C4-2B (cell line): Measurements from ENCODE around the gene ASPN.
"Not testable (repeated sequence)": the region's sequence is repeated elsewhere in the genome, so short reads cannot be mapped to it uniquely, and the experiment has no call there.

Experiments used
- H3K27ac ChIP-seq: fragments of 450-650 bp; 2 replicates; pipeline ENCODE4 v1.5.1; 2017
- ZFX ChIP-seq: fragments of 450-650 bp; IDR thresholded peaks from 2 replicates; pipeline ENCODE4 v1.6.1; 2017
- TF ChIP-seq, protein P1 (sequence below): fragments of 450-650 bp; conservative IDR thresholded peaks from 2 replicates; pipeline ENCODE4 v1.5.1; 2017; ENCODE audit warnings: mild to moderate bottlenecking

ASPN gene

DNA sequence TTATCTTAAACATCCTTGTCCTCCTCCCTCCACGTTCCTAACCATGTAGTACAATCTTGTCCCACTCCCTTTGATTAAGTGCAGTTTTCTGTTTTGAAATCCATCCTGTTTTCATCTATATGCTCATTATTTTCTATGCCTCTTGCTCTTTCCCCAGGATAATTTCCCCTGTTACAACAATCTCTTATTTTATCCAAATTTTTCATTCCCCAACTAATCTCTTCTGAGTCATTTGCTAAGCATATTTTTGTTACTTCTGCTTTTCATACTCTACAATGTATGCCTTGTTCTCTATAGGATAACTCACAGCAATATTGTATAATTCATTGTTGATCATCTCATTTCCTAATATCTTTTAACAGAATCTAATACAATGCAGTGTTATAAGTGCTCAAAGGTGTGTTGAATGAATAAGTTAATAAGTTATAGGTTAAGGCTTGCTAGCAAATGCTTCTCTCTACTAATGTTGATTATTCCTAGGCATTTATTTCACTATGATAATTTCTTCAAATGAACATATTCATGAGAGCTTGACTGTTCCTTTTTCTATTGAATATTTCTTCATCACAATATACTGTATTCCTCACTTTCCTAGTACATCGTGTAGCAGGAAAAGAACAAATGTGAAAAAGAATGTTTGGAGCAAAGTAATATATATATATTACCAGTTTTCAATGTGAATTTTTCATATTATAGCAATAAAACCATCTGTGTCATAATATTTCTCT is 59.5 kb downstream of the ASPN start:
- TF ChIP-seq, protein P1, sequence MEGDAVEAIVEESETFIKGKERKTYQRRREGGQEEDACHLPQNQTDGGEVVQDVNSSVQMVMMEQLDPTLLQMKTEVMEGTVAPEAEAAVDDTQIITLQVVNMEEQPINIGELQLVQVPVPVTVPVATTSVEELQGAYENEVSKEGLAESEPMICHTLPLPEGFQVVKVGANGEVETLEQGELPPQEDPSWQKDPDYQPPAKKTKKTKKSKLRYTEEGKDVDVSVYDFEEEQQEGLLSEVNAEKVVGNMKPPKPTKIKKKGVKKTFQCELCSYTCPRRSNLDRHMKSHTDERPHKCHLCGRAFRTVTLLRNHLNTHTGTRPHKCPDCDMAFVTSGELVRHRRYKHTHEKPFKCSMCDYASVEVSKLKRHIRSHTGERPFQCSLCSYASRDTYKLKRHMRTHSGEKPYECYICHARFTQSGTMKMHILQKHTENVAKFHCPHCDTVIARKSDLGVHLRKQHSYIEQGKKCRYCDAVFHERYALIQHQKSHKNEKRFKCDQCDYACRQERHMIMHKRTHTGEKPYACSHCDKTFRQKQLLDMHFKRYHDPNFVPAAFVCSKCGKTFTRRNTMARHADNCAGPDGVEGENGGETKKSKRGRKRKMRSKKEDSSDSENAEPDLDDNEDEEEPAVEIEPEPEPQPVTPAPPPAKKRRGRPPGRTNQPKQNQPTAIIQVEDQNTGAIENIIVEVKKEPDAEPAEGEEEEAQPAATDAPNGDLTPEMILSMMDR: no peak
- TF ChIP-seq ZFX: no peak
- no peak overlapping the region for H3K27ac ChIP-seq

DNA sequence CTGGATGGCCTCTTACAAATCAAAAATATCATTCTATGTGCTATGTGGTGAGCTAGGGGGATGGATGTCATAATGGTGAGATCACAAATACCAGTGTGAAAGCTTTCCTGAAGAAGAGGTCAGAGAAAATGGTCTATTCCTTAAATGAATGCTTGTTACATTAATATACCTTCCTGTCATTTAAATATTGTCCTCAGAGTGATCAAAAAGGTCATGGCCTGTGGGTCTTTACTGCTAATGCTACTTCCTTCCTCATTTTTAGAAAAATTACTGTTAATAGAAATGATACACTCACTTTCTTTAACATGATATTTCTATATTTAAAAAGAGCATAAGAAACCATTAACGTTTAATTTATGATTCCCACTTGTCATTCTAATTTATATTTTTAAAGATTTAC is 67.7 kb downstream of the ASPN start:
- TF ChIP-seq, protein P1: no peak
- no peak for TF ChIP-seq ZFX
- no peak overlapping the region for H3K27ac ChIP-seq

DNA sequence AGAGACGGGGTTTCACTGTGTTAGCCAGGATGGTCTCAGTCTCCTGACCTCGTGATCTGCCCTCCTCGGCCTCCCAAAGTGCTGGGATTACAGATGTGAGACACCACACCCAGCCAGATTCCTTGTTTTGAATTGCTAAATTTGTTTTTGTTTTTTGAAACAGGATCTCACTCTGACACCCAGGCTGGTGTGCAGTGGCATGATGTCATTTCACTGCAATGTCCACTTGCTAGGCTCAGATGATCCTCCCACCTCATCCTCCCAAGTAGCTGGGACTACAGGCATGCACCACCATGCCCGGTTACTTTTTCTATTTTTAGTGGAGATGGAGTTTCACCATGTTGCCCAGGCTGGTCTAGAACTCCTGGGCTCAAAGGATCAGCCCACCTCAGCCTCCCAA is 71.1 kb downstream of the ASPN start:
- H3K27ac ChIP-seq: not testable (repeated sequence)

DNA sequence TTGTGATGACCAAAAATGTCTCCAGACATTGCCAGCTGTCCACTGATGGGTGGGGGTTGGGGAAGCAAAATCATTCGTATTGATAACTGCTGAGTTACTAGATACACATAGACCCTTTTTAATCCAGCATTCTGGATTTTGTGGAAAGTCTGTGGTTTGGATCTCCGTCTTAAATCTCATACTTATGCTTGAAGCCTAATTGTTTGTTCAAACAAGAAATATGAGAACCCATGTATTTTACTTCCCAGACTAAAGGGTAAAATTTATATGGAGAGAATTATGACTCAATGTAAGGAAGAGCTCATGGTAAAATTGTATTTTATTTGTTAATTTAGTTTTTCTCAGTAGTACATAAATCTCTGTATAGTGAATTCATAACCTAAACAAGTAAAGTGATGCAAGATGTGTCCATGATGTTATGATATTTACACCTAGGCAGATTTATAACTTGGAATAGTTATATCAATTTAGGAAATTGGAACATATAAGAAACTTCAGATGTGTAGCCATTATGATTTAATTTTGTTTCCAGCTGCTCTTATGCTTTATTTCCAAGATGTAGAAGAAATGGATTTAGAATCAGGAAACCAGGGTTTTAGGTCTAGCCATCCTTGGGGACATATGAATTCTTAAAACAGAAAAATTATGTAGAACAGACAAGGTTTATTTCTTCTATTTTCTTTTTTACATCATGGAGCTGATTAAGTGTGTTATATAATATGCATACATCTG is 73.4 kb downstream of the ASPN start:
- no peak for TF ChIP-seq ZFX
- TF ChIP-seq, protein P1: no peak
- H3K27ac ChIP-seq: no peak overlapping the region

DNA sequence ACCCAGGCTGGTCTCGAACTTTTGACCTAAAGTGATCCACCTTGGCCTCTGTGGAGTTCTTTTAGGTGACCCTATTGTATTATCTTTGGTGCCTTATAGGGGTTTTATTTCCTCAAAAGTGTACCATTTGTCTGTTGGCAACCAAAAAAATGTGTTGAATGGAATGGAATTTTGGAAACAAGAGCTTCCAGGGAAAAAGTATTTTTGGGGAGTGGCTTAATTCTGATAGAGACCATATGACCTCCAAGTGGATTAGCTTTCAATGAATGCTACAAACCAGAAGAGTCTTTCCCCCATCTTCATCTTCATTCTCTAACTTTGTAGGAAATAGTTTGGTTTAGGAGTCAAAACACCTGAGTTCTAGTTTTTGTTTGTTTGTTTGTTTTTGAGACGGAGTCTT is 74.5 kb downstream of the ASPN start:
- TF ChIP-seq, protein P1: no peak
- TF ChIP-seq ZFX: no peak
- H3K27ac ChIP-seq: no peak overlapping the region

DNA sequence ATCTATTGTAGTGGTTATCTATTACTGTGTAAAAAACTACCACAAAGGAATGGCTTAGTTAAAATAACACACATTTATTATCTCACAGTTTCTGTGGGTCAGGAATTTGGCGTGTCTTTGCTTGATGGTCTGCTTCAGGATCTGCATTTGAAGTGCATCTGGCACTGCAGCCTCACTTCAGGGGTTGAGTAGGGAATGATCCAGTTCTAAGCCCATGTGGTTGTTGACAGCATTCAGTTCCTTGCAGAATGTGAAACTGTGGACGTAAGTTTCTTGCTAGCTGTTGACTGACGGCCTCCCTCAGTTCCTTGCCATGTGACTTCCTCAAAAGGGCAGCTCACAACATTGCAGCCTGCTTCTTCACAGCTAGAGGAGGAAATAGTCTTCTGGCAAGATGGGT is 75.8 kb downstream of the ASPN start:
- H3K27ac ChIP-seq: no peak overlapping the region
- TF ChIP-seq, protein P1: no peak
- no peak for TF ChIP-seq ZFX
